Liver (tissue), 3 donors: ENCODE results near the gene ST6GALNAC2.

Experiments used
- RAD21 ChIP-seq, 2 donors: IDR thresholded peaks; 2 replicates each; pipeline ENCODE4 v1.6.1; 2016; ENCODE audit warnings: antibody characterized with exemption in 2 of 2, mild to moderate bottlenecking in 2 of 2
- SP1 ChIP-seq: IDR thresholded peaks from 2 replicates; pipeline ENCODE4 v1.6.1; 2018; ENCODE audit warnings: antibody characterized with exemption, mild to moderate bottlenecking
- TF ChIP-seq, protein P1 (sequence below): fragments of 150-350 bp; IDR thresholded peaks from 2 replicates; pipeline ENCODE4 v1.5.1; 2017; ENCODE audit warnings: improper control_type of control experiment, low read depth, low read length; ENCODE audit not compliant: missing input control
- TF ChIP-seq, protein P2 (sequence below): IDR thresholded peaks from 2 replicates; pipeline ENCODE4 v1.6.1; 2016; ENCODE audit warnings: antibody characterized with exemption
- TF ChIP-seq, protein P3 (sequence below): IDR thresholded peaks from 2 replicates; pipeline ENCODE4 v1.6.1; 2016; ENCODE audit warnings: antibody characterized with exemption, mild to moderate bottlenecking
- donor health status: healthy.
- donor health status: healthy.

DNA sequence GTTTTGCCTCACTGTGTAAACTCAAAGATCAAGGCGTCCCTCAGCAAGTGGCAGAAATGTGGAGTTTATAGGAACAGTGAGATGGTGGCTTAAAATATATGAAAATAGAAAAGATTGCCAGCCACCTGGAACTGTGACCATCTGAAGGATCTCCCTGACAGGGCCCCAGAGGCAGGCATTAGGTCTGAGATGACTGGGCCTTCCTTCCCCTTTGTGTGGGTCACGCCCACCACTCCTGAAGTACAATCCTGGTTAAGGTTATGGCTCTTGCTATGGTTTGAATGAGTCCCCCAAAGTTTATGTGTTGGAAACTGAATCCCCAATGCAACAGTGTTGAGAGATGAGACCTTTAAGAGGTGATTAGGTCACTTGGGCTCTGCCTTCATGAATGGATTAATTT, 6.4 kb downstream of the ST6GALNAC2 start:
- TF ChIP-seq, protein P1, sequence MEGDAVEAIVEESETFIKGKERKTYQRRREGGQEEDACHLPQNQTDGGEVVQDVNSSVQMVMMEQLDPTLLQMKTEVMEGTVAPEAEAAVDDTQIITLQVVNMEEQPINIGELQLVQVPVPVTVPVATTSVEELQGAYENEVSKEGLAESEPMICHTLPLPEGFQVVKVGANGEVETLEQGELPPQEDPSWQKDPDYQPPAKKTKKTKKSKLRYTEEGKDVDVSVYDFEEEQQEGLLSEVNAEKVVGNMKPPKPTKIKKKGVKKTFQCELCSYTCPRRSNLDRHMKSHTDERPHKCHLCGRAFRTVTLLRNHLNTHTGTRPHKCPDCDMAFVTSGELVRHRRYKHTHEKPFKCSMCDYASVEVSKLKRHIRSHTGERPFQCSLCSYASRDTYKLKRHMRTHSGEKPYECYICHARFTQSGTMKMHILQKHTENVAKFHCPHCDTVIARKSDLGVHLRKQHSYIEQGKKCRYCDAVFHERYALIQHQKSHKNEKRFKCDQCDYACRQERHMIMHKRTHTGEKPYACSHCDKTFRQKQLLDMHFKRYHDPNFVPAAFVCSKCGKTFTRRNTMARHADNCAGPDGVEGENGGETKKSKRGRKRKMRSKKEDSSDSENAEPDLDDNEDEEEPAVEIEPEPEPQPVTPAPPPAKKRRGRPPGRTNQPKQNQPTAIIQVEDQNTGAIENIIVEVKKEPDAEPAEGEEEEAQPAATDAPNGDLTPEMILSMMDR, result no peak
- TF ChIP-seq SP1, result no peak
- TF ChIP-seq, protein P2, sequence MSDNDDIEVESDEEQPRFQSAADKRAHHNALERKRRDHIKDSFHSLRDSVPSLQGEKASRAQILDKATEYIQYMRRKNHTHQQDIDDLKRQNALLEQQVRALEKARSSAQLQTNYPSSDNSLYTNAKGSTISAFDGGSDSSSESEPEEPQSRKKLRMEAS, result no peak
- TF ChIP-seq, protein P3, sequence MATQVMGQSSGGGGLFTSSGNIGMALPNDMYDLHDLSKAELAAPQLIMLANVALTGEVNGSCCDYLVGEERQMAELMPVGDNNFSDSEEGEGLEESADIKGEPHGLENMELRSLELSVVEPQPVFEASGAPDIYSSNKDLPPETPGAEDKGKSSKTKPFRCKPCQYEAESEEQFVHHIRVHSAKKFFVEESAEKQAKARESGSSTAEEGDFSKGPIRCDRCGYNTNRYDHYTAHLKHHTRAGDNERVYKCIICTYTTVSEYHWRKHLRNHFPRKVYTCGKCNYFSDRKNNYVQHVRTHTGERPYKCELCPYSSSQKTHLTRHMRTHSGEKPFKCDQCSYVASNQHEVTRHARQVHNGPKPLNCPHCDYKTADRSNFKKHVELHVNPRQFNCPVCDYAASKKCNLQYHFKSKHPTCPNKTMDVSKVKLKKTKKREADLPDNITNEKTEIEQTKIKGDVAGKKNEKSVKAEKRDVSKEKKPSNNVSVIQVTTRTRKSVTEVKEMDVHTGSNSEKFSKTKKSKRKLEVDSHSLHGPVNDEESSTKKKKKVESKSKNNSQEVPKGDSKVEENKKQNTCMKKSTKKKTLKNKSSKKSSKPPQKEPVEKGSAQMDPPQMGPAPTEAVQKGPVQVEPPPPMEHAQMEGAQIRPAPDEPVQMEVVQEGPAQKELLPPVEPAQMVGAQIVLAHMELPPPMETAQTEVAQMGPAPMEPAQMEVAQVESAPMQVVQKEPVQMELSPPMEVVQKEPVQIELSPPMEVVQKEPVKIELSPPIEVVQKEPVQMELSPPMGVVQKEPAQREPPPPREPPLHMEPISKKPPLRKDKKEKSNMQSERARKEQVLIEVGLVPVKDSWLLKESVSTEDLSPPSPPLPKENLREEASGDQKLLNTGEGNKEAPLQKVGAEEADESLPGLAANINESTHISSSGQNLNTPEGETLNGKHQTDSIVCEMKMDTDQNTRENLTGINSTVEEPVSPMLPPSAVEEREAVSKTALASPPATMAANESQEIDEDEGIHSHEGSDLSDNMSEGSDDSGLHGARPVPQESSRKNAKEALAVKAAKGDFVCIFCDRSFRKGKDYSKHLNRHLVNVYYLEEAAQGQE, result no peak
- TF ChIP-seq RAD21 (IDR thresholded peaks at IDR 0.05), result no peak
